Brain microvascular endothelial cell (primary cell): ENCODE results near the gene GOPC.
A peak's percentile ranks its signal among the peaks of the same experiment; 100 is the strongest.

ENCODE experiments used
- DNase-seq: peaks from one replicate; pipeline ENCODE4 v3.0.0-alpha.2; 2020
- H3K27ac ChIP-seq: fragments of 250-450 bp; sonication (Bioruptor Pico); 2 replicates; pipeline ENCODE4 v1.5.1; 2020; ENCODE audit warnings: mild to moderate bottlenecking, moderate library complexity
- H3K27me3 ChIP-seq: fragments of 250-450 bp; sonication (Bioruptor Pico); replicated peaks from 2 replicates; pipeline ENCODE4 v1.5.1; 2020; ENCODE audit warnings: mild to moderate bottlenecking
- H3K36me3 ChIP-seq: fragments of 250-450 bp; sonication (Bioruptor Pico); replicated peaks from 2 replicates; pipeline ENCODE4 v1.5.1; 2020; ENCODE audit warnings: mild to moderate bottlenecking
- H3K4me3 ChIP-seq: 2 replicates; pipeline ENCODE4 v1.5.1; 2011; ENCODE audit warnings: low read depth, mild to moderate bottlenecking, control low read depth, low read length, moderate library complexity
- in situ Hi-C: cut with HindIII; loops from 2 replicates; pipeline ENCODE4 v1.10.0; 2017; ENCODE audit warnings: low sequenced_read_pairs, low pct_ligation_motif_present
- TF ChIP-seq, protein P1 (sequence below): IDR thresholded peaks from 2 replicates; pipeline ENCODE4 v1.5.1; 2011; ENCODE audit warnings: low read depth, mild to moderate bottlenecking, moderate library complexity, low read length, control low read depth, inconsistent platforms; ENCODE audit errors: missing control alignments

Gene GOPC

DNA sequence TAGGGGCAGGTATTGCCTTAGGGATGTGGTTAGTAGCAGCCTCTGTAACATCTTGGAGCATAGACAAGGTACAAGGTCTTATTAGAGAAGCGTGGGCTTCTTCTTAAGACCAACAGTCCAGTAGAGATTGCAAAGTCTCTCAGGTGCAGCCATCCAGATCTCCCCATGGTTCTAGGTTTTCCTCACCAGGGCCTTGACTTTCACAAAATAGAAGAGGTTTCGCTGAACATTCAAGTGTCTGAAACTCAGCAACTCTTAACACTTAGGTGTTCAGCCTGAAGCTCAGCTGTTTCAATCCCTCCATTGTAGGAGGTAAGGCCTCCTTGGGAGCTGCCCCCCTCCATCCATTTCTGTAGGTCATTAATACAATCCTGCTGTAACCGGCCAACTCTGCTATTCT lies 44.4 kb downstream of the GOPC start:
- no peak overlapping the region for H3K4me3 ChIP-seq
- H3K36me3 ChIP-seq: peaks cover 7% of the 10 kb centered on the region
- no peak for DNase-seq
- in situ Hi-C loops: loop anchor here (25.0 kb wide), 1 partner anchor 96 kb away; no protein-coding TSS in a partner anchor
- no peaks in the 10 kb centered on the region for H3K27me3 ChIP-seq
- TF ChIP-seq, protein P1, sequence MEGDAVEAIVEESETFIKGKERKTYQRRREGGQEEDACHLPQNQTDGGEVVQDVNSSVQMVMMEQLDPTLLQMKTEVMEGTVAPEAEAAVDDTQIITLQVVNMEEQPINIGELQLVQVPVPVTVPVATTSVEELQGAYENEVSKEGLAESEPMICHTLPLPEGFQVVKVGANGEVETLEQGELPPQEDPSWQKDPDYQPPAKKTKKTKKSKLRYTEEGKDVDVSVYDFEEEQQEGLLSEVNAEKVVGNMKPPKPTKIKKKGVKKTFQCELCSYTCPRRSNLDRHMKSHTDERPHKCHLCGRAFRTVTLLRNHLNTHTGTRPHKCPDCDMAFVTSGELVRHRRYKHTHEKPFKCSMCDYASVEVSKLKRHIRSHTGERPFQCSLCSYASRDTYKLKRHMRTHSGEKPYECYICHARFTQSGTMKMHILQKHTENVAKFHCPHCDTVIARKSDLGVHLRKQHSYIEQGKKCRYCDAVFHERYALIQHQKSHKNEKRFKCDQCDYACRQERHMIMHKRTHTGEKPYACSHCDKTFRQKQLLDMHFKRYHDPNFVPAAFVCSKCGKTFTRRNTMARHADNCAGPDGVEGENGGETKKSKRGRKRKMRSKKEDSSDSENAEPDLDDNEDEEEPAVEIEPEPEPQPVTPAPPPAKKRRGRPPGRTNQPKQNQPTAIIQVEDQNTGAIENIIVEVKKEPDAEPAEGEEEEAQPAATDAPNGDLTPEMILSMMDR: no peak
- H3K27ac ChIP-seq: no peak overlapping the region

- Histone ChIP-seq H3K27me3 (no peaks in the 10 kb centered on the region), H3K27ac (no peak overlapping the region), H3K36me3 (peaks cover 6% of the 10 kb centered on the region), H3K4me3 (no peak overlapping the region)
- DNase-seq: peak; percentile 40
- in situ Hi-C loops: loop anchor here (25.0 kb wide), 1 partner anchor 94 kb away; no protein-coding TSS in a partner anchor
- TF ChIP-seq, protein P1: peak; percentile 74
These were observed 46.3 kb downstream of the GOPC start for GRCh38 chr6:117555882-117556498.

DNA sequence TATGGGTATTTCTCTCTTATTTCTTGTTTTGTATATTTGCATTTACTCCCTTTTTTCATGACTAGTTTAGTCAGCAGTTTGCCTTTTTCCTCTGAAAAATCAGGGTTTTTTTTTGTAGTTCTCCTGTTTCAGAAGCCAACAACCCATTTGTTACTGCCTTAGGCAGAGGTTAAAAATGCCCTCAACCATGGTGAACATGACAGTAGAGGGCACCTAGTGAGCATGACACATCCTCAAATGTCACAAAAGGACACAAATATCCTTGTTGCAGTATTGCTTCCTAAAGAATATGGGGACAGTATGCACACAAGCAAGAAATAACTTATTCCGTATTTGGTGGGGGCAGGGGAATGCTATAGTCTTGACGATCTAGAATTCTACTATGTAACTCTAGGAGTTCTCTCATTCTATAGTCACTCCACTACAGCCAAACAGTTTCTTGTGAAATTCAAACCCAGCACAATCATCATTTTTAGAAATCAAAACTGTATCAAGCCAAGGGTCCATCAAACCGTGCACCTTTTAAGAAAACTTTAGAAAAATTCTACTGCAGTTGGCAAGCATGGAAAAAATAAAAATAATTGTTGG lies 47.0 kb downstream of the GOPC start:
- peaks cover 6% of the 10 kb centered on the region for H3K36me3 ChIP-seq
- H3K4me3 ChIP-seq: no peak overlapping the region
- DNase-seq: no peak
- in situ Hi-C loops: loop anchor here (25.0 kb wide), 1 partner anchor 93 kb away; no protein-coding TSS in a partner anchor
- TF ChIP-seq, protein P1: no peak
- no peaks in the 10 kb centered on the region for H3K27me3 ChIP-seq
- no peak overlapping the region for H3K27ac ChIP-seq

DNA sequence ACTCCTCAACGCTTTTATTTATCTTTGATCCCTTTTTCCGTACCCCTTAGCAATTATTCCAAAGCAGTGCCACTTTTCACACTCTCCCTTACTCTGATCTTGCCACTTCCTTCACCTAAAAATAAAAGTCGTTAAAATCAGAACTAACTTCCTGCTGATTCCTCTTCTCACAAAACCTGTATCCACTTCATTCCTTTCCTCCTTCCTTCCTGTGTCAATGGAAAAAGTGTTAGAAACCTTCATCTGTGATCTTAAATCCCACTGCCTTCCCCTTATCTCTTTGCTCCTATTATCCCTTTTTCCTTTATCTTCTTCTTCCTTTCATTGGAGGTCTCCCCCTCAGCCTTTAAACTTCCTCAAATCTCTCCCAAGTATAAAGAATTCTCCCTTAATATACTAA lies 49.2 kb downstream of the GOPC start:
- no peak overlapping the region for H3K4me3 ChIP-seq

DNA sequence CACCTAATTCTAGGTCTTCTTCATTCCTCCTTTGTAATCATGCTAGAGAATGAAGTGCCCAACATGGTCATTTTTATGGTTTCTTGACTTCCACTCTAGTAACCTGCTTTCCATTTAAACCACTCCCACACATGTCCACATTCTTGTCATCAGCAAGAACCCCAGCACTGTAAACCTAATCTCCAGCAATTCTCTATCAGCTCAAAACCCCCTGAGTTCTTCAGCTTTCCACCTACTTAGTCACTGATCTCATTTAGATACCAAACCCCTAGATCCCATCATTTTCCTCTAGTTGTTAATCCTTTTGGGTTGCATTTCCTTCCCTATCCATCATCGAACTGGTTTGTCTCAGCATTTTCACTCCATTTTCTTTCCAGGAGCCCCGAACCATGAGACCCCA lies 49.7 kb downstream of the GOPC start:
- TF ChIP-seq, protein P1: no peak
- in situ Hi-C loops: loop anchor here (25.0 kb wide), 1 partner anchor 90 kb away; no protein-coding TSS in a partner anchor
- H3K27me3 ChIP-seq: no peaks in the 10 kb centered on the region
- no peak overlapping the region for H3K4me3 ChIP-seq
- H3K27ac ChIP-seq: no peak overlapping the region
- H3K36me3 ChIP-seq: peaks cover 4% of the 10 kb centered on the region
- DNase-seq: no peak

More for the DNA sequence above, 49.2 kb downstream of the GOPC start:
- TF ChIP-seq, protein P1: no peak
- Histone ChIP-seq H3K27ac (no peak overlapping the region), H3K36me3 (peaks cover under 1% of the 10 kb centered on the region), H3K27me3 (no peaks in the 10 kb centered on the region)
- no peak for DNase-seq
- in situ Hi-C loops: loop anchor here (25.0 kb wide), 1 partner anchor 91 kb away; no protein-coding TSS in a partner anchor
